Fibroblast of skin of left biceps (primary cell): ENCODE results near the gene OR1F1.
"Not testable (repeated sequence)": the region's sequence is repeated elsewhere in the genome, so short reads cannot be mapped to it uniquely, and the experiment has no call there.

Experiments used
- DNase-seq, 2 experiments: peaks; one replicate each; pipeline ENCODE4 v3.0.0-alpha.2; 2013; ENCODE audit warnings: low read depth in 2 of 2

OR1F1 gene

DNA sequence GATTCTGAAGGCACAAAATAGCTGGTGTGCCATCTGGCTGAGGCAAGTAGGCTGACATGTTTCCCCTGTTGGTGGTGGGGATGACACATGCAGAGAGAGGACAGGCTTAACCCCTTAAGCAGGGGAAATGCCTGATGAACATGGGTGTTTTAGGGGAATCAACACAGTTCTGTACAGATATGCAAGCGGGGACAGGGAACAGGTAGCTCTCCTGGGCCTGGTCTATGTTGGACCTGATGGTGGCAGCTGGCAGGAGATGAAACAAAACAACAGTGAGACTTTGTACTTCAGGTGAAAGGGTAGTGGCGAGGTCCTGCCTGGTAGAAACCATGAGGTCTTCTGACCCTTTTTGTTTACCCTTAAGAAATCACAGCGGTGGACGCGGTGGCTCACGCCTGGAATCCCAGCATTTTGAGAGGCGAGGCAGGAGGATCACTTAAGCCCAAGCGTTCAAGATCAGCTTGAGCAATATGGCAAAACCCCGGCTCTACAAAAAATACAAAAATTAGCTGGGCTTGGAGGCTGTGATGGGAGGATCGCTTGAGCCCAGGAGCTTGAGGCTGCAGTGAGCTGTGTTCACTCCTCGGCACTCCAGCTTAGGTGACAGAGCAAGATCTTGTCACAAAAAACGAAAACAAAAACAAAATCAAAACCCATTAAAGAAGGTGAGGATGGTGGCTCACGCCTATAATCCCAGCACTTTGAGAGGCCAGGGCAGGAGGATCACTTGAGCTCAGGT is 10.5 kb downstream of the OR1F1 start:
- DNase-seq: no peak

DNA sequence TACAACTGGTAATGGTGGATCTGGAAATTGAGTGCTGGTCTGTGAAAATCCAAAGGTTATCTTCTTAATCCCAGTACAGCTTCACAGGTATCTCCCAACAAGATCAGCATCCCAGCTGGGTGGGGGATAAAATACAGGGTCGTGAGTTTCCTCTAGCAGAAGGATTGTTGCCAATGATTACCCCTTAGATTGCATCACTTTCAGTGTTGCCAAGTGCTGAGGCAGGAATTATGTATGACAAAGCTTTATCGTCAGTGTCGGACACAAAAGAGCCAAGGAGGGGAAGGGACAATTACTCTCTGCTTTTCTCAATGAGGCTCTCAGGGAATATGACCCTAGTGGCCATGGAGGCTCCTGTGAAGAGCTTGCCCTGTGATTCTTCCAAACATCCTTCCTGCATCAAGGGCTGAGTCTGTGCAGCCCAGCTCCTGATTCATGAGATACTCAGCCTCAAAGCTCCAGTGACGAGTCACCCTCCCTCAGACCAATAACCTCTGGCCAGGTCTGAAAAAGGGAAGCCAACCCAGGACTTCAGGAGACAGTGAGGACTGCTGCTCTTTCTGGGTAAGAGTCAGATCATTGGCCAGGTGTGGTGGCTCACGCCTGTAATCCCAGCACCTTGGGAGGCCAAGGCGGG is 15.0 kb downstream of the OR1F1 start:
- no peak for DNase-seq

DNA sequence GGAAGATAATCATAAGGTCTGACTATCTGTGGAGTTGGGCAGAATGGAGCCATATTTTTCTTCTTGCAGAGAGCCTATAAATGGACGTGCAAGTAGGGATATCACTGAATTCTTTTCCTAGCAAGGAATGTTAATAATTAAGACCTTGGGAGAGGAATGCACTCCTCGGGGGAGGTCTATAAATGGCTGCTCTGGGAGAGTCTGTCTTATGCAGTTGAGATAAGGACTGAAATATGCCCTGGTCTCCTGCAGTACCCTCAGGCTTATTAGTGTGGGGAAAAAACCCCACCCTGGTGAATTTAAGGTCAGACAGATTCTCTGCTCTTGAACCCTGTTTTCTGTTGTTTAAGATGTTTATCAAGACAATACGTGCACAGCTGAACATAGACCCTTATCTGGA is 17.9 kb downstream of the OR1F1 start:
- not testable (repeated sequence) for DNase-seq

DNA sequence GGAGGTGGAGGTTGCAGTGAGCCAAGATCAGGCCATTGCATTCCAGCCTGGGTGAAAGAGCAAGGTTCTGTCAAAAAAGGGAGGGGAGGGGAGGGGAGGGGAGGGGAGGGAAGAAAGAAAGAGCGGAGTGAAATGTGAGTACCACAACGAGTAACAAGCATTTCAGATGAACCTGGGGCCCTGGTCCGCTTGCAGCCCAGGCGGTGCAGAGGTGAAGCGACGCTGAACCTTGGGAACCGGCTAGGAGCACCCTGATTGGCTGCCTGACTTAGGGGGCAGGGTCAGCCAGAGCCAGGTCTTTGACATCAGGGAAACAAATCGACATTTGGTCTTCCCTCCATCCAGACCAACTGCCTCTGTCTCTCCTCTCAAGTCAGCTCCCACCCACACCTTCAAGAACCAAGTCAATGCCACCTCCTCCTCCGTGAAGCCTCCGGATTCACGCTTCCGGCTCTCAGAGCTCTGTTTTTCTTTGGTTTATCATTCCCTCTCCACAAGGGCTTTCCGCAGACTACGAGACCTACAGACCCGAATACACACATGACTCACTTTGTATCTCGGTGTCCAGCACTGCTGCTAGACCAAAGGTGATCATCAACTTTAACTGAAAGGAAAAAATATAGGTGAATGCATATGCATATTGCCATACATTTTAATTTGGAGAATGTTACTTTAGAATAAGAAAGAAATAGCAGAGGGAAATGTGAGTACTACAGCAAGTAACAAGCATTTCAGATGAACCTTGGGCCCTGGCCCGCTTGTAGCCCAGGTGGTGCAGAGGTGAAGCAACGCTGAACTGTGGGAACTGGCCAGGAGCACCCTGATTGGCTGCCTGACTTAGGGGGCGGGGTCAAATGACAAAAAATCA is 19.3 kb downstream of the OR1F1 start:
- DNase-seq: no peak

DNA sequence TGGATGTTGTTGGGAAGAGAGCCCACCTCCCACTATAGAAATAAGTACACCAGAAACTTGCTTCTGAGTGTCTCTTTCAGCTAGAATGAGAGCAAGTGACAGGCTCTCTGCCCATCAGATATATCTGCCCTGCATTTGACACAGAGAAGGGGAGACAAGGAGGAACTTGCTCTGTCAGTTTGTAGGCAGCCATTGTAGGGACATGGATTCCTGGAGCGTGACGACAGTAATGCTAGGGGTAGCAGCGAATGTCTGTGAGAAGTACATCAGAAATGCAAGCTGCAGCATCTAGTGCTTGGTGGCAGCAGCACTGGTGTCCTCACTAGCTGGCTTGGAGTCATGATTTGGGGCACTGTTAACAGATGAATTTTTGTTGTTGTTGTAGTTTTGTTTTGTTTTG is 24.0 kb downstream of the OR1F1 start:
- no peak for DNase-seq

DNA sequence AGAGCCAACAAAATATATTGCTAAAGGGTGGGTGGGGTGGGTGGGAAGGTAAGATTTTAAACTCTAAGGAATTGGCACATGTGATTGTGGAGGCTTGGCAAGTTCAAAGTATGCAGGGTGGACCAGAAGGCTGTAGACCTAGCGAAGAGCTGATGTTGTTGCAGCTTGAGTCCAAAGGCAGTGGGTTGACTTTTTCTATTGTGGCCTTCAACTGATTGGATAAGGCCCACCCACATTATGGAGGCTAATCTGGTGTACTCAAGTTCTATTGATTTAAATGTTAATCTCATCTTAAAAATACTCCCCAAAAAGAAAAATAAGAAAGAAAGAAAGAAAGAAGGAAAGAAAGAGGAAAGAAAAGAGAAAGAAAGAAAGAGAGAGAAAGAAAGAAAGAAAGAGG is 24.6 kb downstream of the OR1F1 start:
- DNase-seq: no peak

DNA sequence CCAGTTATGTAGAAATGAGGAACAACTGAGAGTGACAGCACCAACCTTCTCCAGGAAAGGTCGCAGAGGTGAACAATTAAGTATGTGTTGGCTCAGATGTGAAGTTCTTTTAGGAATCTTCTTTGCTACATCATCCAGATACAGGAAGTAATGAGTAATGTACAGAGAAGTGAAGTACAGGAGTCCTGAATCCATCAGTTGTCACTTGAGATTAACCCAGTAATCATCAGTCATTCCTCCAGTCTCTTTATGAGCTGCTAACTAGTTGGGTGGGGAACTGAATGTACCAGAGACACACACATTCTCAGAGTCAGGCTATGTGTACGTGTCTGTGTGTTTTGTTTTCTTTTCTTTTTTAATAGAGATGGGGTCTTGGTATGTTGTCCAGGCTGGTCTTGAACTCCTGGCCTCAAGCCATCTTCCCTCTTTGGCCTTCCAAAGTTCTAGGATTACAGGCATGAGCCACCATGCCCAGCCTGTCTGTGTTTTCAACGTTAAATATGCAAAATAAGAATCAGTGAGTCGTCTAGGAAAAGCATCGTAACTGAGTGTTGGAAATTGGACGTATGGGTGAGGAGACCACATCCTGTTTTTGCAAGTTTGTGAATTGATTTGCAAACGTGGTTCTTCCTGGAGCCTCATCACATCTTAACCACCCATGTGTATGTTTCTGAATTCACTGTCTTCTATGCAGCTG is 27.0 kb downstream of the OR1F1 start:
- DNase-seq: no peak

DNA sequence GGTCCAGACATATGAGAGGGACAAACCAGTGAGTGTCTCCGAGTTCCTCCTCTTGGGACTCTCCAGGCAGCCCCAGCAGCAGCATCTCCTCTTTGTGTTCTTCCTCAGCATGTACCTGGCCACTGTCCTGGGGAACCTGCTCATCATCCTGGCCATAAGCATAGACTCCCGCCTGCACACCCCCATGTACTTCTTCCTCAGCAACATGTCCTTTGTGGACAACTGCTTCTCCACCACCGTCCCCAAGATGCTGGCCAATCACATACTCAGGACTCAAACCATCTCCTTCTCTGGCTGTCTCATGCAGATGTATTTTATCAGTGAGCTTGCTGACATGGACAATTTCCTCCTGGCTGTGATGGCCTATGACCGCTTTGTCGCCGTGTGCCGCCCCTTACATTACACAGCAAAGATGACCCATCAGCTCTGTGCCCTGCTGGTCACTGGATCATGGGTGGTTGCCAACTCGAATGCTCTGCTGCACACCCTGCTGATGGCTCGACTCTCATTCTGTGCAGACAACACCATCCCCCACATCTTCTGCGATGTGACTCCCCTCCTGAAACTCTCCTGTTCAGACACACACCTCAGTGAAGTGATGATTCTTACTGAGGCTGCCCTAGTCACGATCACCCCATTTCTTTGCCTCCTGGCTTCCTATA is 27.7 kb downstream of the OR1F1 start:
- DNase-seq: no peak

DNA sequence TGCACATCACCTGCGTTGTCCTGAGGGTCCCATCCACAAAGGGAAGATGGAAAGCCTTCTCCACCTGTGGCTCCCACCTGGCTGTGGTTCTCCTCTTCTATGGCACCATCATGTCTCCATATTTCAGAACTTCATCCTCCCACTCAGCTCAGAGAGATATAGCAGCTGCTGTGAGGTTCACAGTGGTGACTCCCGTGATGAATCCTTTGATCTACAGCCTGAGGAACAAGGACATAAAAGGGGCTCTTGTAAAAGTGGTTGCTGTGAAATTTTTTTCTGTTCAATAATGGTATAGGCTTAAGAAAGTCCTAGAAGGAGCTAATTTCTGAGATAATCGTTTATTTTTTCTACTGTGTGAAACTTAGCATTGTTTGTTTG is 28.2 kb downstream of the OR1F1 start:
- DNase-seq: no peak

DNA sequence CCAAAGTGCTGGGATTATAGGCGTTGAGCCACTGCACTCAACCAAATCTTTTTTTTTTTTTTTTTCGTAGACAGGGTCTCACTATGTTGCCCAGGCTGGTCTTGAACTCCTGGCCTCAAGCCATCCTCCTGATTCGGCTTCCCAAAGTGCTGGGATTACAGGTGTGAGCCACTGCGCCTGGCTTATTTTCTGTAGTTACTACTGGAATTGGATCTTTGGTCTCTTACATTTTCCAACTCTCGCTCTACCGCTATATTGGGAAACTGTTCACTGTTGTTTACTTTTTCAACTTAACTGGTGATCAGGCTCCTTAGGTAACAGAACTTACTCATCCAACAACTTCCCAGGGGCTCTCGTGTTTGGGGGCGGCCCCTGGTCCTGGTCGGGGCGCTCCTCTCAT is 32.8 kb downstream of the OR1F1 start:
- no peak for DNase-seq

DNA sequence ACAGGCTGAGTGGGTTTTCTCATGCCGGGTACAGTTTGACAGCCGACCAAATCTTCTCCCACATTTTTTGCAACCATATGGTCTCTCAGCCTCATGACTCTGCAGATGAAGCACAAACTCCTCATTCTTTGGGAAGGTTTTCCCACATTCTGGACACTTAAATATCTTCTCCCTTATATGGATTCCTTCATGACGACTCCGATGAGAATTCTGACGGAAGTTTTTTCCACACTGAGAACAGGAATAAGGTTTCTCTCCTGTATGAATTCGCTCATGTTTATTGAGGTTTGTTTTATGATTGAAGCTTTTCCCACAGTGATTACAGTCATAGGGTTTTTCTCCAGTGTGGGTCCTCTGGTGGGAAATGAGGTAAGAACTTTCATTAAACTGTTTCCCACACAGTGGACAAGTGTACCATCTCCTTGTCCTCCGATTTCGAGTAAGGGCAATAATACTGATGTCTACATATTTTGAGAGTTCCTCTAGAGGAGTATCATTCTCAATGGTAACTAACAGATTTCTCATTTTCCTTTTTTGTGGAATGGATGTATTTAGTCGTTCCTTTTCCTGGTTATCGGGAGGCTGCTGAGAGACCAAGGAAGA is 36.0 kb downstream of the OR1F1 start:
- DNase-seq: no peak

DNA sequence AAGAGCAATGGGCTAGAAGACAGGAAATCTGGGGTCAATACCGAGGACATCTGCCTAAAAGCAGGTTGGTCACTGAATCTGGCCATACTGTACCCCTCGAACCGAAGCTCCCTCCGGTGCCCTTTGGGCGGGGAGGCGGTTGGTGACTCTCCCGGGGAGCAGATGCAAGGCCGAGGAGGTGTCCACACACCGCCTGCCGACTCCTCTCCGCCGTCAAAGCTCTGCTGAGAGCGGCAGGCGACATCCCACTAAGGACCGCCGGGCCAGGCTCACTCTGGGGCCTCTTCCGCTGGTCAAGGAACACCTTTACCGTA is 46.5 kb downstream of the OR1F1 start:
- no peak for DNase-seq

DNA sequence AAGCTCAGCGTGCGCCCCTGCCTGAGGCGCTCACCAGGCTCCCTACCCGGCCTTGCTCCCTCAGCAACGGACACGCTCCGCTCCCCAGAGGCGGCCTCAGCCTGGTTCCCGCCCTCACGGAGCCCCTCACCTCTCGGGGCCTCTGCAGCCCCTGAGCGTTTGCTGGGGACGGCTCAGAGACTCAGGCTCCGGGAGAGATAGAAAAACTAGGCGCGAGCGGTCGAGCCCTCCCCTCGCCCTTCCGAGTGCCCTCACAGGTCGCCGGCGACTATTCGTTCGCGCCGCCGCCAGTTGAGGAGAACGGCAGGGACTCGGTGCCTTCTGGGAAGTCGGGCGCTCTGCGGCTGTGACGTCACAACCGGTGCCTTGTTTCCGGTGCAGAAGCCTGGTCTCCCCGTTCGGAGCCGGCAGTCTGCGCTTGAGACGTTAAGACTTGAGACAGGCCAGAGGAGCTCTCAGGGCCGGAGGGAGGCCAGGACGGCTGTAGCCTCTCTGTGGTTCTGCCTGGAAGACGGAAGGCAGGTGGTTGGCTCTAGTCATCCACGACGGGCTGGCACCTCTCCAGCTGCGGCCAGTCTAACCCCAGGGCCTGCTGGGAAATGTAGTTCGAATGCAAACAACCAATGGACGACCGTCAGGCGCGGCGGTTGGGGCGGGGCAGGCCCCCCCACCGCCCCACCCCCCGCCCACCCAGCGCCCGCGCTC is 47.0 kb downstream of the OR1F1 start, which contains the start of gene ZNF200:
ZNF200 (minus strand) TSS at position 302 of the 705 bp plus-strand sequence. CDS start 1,403 bp downstream, outside the sequence.
- DNase-seq: peak; percentile 82 to 85

DNA sequence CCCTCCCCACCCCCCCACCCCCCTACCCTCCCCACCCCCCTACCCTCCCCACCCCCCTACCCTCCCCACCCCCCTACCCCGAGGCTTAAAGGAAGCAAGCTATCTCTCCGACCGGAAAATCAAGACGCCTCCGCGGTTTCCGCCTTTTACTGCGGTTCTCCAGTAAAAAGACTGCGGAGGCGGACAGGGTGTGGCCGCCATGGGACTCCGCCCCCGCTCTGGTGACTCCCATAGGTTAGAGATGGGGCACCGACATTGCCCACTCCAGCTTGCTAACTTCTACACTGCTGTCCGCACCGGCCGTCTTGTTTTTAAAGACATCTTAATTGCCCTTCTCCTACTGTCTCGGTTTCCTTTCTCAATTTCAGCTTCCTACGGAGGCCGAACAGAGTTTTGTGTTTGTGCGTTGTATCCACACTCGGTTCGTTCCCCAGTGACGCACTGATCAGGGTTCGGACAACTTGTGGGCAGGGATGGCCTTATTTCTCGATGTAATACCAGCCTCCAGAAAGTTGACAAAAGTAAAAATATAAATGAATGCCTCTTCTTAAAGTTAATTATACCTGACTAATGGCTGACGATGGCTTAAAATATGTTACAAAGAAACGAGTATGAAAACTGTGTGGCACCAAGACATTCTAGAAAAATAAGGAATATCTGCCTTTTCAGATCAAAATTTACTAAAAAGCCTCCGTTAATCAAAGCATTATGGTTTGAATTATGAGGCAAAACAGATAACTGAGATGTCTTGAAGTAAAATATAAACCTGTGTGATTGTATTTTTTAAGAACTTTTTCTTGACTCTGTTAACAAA is 48.1 kb downstream of the OR1F1 start:
- DNase-seq: no peak

DNA sequence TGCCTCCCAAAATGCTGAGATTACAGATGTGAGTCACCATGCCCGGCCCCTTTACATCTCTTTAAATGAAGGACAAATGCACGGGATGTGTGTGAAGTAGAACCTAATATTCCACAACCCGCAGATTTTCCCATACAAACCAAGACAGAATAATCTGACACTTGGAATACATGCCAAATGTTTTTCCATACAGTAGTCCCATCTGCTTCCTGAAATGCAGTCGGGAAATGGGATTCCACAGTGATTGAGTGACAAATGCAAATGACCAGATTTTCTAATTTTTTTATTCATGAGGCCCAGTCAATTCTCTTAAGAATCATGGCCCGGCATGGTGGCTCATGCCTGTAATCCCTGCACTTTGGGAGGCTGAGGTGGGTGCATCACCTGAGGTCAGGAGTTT is 53.8 kb downstream of the OR1F1 start:
- DNase-seq: no peak

DNA sequence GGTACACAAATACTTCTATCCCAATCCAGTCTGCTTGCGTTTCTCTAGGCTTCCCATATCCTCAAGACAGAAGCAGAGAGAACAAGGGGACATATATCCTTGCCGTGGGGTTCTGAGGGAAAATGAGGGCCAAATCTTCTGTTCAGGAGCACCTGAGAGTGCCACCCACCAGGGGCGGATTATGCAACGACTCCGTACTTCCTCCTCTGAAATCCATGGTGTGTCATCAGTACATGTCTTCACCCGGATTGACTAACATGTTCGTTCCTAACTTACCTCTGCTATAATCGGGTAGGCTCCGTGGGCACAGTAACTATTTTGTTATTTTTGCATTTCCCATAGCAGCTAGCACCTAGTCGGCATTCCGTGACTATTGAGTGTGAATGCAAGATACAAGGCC is 54.7 kb downstream of the OR1F1 start:
- DNase-seq: no peak

DNA sequence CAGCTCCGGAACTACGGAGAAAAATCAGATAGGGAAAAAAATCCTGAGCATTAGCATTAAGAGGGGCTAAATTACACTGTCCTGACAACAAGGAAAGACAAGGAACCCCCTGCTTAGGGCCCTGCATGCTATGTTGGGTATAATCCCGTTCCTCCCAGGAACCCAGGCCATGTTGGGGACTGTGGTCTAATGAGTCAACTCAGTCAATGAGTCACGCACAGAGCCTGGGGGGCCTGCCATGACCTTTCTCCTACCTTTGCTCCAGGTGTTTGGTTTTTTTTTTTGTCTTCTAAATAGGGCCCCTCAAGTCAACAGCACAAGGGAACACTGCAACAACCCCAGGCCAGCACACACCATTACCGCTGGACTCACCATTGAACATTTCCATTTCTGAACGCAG is 55.9 kb downstream of the OR1F1 start:
- DNase-seq: no peak

DNA sequence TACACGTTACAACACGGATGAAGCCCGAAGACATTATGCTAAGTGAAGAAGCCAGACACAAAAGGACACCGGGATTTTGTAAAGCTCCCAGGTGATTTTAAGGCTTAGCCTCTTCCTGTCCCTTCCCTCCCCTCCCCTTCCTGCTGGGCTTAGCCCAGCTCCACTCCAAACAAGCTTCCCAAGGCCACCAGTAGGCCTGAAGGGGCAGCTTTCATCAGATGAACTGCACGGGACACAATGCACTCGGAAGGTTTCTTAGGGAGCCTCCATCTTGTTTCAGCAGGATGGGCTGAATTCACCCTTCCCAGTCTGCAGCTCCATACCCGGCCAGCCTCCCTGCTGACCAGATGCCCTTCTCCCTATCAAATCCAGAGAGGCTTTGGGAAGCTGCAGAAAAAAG is 58.0 kb downstream of the OR1F1 start:
- no peak for DNase-seq

DNA sequence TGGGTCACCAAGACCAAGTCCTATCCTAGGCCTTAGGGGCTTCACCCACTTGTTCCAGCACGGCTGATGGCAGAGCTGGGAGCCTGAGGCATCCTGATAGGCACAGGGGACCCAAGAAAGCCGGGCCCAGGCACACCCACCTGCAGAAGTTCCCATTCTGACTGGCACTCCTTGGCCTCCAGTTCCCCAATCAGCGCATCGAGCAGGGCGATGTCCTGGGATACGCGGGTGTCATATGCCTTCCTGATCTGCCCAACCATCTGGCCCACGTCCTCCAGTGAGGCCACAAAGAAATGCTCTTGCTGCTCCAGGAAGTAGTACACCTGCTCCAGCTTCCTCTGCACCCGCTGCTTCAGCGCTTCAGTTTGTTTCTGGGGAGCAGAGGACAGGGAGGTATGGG is 58.9 kb downstream of the OR1F1 start:
- DNase-seq: no peak

DNA sequence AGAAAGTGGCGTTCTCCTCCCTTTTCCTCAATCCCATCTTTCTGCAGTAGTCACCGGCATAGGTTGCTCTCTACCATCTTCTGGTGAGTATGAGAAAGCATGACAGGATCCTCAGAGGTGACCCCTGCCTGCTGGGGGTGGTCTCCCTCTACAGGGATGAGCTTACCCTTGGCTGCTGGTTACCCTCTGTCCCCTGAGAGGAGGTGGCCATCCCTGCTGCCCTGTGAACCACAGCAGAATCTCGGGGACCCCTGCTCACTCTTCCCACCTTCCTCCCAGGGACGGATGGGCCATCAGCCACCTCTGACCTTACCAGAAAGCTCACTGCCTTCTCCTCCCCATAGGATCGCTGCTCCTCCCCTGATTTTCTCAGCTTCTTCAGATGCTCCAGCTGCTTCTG is 60.6 kb downstream of the OR1F1 start:
- no peak for DNase-seq
